Measurements from ENCODE around the gene HSFX1.

HSFX1 gene

GRCh38 chrX:149807747-149808458 lies 34.0 kb downstream of the HSFX1 start:
- DNase-seq = no peak

GRCh38 chrX:149818652-149819051 lies 44.8 kb downstream of the HSFX1 start:
- DNase-seq = no peak

- no peak for DNase-seq
Measured at GRCh38 chrX:149819371-149819770, 45.5 kb downstream of the HSFX1 start.

- peak; percentile 66 for DNase-seq
Measured at GRCh38 chrX:149825424-149825823, 51.6 kb downstream of the HSFX1 start.

All from activated CD8-positive, alpha-beta memory T cell treated with anti-CD3 and anti-CD28 coated beads, Interleukin-2, amount 50 U/mL, for 48 hours (primary cell).